HCT116 (cell line): ENCODE measurements around the gene ERFE. TPM values are rescaled to one million over a fixed set of nuclear protein-coding genes. Genes with fewer than 3 reads are reported as not detected.

Source experiments
- ATAC-seq: fragments of 200-7000 bp; cut with Tn5 transposase; 2 replicates; pipeline ENCODE4 v1.9.1; 2020; ENCODE audit warnings: mild to moderate bottlenecking, moderate library complexity
- BruUV-seq: library from RNA; stranded (reverse); fragments of 400-500 nt; replicated peaks from 2 replicates; lab custom pipeline; 2021; lab: Mats Ljungman, UMichigan
- CTCF ChIA-PET: fragments of 300-600 bp; sonication (Branson Sonifier 250); formaldehyde crosslinking; loops from one replicate; lab custom pipeline; 2021; ENCODE audit warnings: antibody characterized with exemption; lab: Charles Lee
- POLR2A ChIA-PET: fragments of 300-600, 350-600 bp; sonication (Branson Sonifier 250); formaldehyde crosslinking; loops from one replicate; lab custom pipeline; 2021; ENCODE audit warnings: antibody characterized with exemption; lab: Charles Lee
- RAD21 ChIA-PET, 2 experiments: fragments of 300-600 bp; sonication (Branson Sonifier 250); formaldehyde crosslinking; loops; one replicate each; lab custom pipeline; 2023; ENCODE audit warnings: low total read pairs in 2 of 2; ENCODE audit not compliant: uncharacterized antibody in 2 of 2, unreplicated experiment in 2 of 2, low non-redundant PET in 1 of 2; lab: Charles Lee
- DNase-seq: peaks from one replicate; pipeline ENCODE4 v3.0.0-alpha.2; 2010; ENCODE audit warnings: low read depth, low spot score
- H2AFZ ChIP-seq: fragments of 200-600 bp; shearing (Covaris generic), sonication (generic); 2 replicates; pipeline ENCODE4 v1.6.1; 2017; ENCODE audit warnings: low read depth, mixed run types, mixed read lengths, antibody characterized with exemption, low read length; ENCODE audit not compliant: poor library complexity, severe bottlenecking
- H3K27ac ChIP-seq: 2 replicates; pipeline ENCODE4 v1.5.1; 2012; ENCODE audit warnings: low read depth, low read length
- H3K27me3 ChIP-seq: fragments of 200-600 bp; sonication (generic); 2 replicates; pipeline ENCODE4 v1.6.1; 2016; ENCODE audit warnings: mixed run types, low read length, mixed read lengths; ENCODE audit not compliant: insufficient read depth
- H3K36me3 ChIP-seq, 2 experiments: fragments of 200-500 bp in 1 of 2; fragments of 200-600 bp in 1 of 2; sonication (Bioruptor generic) in 1 of 2; sonication (generic) in 1 of 2; 2 replicates each; pipeline versions ENCODE4 v1.5.1 to v1.6.1; 2014 to 2016; ENCODE audit warnings: low read length in 2 of 2, inconsistent platforms in 1 of 2, mixed read lengths in 1 of 2, mixed run types in 1 of 2; ENCODE audit not compliant: insufficient read depth in 2 of 2, control insufficient read depth in 1 of 2
- H3K4me1 ChIP-seq, 2 experiments: fragments of 200-600 bp in 1 of 2; sonication (generic) in 1 of 2; 2 replicates each; pipeline versions ENCODE4 v1.5.1 to v1.6.1; 2012 to 2017; ENCODE audit warnings: low read length in 2 of 2, inconsistent platforms in 1 of 2, mild to moderate bottlenecking in 1 of 2, mixed read lengths in 1 of 2, mixed run types in 1 of 2, moderate library complexity in 1 of 2; ENCODE audit not compliant: insufficient read depth in 2 of 2, control insufficient read depth in 1 of 2
- H3K4me2 ChIP-seq: fragments of 200-600 bp; sonication (generic); 2 replicates; pipeline ENCODE4 v1.6.1; 2017; ENCODE audit warnings: mixed run types, low read length, mixed read lengths
- H3K4me3 ChIP-seq, 2 experiments: fragments of 200-600 bp in 1 of 2; sonication (generic) in 1 of 2; replicated peaks in 1 of 2; 2 replicates each; pipeline ENCODE4 v1.5.1; 2011 to 2016; ENCODE audit warnings: low read length in 2 of 2, control low read depth in 1 of 2, low read depth in 1 of 2, mild to moderate bottlenecking in 1 of 2, mixed read lengths in 1 of 2, mixed run types in 1 of 2
- H3K79me2 ChIP-seq: fragments of 200-600 bp; sonication (generic); 2 replicates; pipeline ENCODE4 v1.6.1; 2017; ENCODE audit warnings: mild to moderate bottlenecking, mixed run types, low read length, moderate library complexity, mixed read lengths; ENCODE audit not compliant: insufficient read depth
- H3K9ac ChIP-seq: fragments of 200-600 bp; sonication (generic); 2 replicates; pipeline ENCODE4 v1.6.1; 2016; ENCODE audit warnings: low read length, mixed read lengths
- H3K9me2 ChIP-seq: fragments of 200-600 bp; sonication (generic), shearing (Covaris generic); 2 replicates; pipeline ENCODE4 v1.6.1; 2017; ENCODE audit warnings: mixed run types, mild to moderate bottlenecking, moderate library complexity; ENCODE audit not compliant: insufficient read depth
- H3K9me3 ChIP-seq, 2 experiments: fragments of 200-500 bp in 1 of 2; fragments of 200-600 bp in 1 of 2; sonication (Bioruptor generic) in 1 of 2; sonication (generic) in 1 of 2; 2 replicates each; pipeline ENCODE4 v1.6.1; 2014 to 2017; ENCODE audit warnings: low read length in 2 of 2, mixed read lengths in 2 of 2, inconsistent platforms in 1 of 2, low read depth in 1 of 2, mild to moderate bottlenecking in 1 of 2, mixed run types in 1 of 2, moderate library complexity in 1 of 2; ENCODE audit not compliant: control insufficient read depth in 1 of 2, insufficient read depth in 1 of 2
- H4K20me1 ChIP-seq: fragments of 200-600 bp; sonication (generic), shearing (Covaris generic); 2 replicates; pipeline ENCODE4 v1.6.1; 2017; ENCODE audit warnings: mixed run types, mild to moderate bottlenecking, moderate library complexity; ENCODE audit not compliant: insufficient read depth
- ATF3 ChIP-seq: IDR thresholded peaks from 2 replicates; pipeline ENCODE4 v1.6.1; 2012
- CBX3 ChIP-seq: IDR thresholded peaks from 2 replicates; pipeline ENCODE4 v1.6.1; 2012; ENCODE audit warnings: low read depth
- CEBPB ChIP-seq: IDR thresholded peaks from 2 replicates; pipeline ENCODE4 v1.6.1; 2012; ENCODE audit warnings: low read depth
- CTCF ChIP-seq, 3 experiments: fragments of 200-600 bp in 1 of 3; sonication (generic) in 1 of 3; IDR thresholded peaks in 2 of 3; conservative IDR thresholded peaks in 1 of 3; 2 replicates each; pipeline ENCODE4 v1.5.1; 2012 to 2017; ENCODE audit warnings: low read depth in 2 of 3, low read length in 2 of 3, antibody characterized with exemption in 1 of 3, borderline replicate concordance in 1 of 3, control low read depth in 1 of 3, mild to moderate bottlenecking in 1 of 3, mixed read lengths in 1 of 3, mixed run types in 1 of 3, moderate library complexity in 1 of 3; ENCODE audit not compliant: insufficient read depth in 1 of 3
- EGR1 ChIP-seq: IDR thresholded peaks from 2 replicates; pipeline ENCODE4 v1.6.1; 2012; ENCODE audit warnings: low read depth
- ELF1 ChIP-seq: IDR thresholded peaks from 2 replicates; pipeline ENCODE4 v1.6.1; 2012; ENCODE audit warnings: low read depth, borderline replicate concordance
- EZH2 ChIP-seq: fragments of 200-600 bp; sonication (generic); IDR thresholded peaks from 2 replicates; pipeline ENCODE4 v1.6.1; 2017; ENCODE audit warnings: antibody characterized with exemption, mixed run types
- EZH2phosphoT487 ChIP-seq: fragments of 200-600 bp; IDR thresholded peaks from 2 replicates; pipeline ENCODE4 v1.6.1; 2018; ENCODE audit warnings: antibody characterized with exemption, borderline replicate concordance
- FOSL1 ChIP-seq: IDR thresholded peaks from 2 replicates; pipeline ENCODE4 v1.6.1; 2012; ENCODE audit warnings: low read depth
- JUND ChIP-seq: IDR thresholded peaks from 2 replicates; pipeline ENCODE4 v1.6.1; 2012
- MAX ChIP-seq: IDR thresholded peaks from 2 replicates; pipeline ENCODE4 v1.6.1; 2012
- POLR2A ChIP-seq: IDR thresholded peaks from 2 replicates; pipeline ENCODE4 v1.7.0; 2011; ENCODE audit warnings: borderline replicate concordance; ENCODE audit not compliant: insufficient read depth, insufficient read length; ENCODE audit errors: extremely low read depth
- RAD21 ChIP-seq: IDR thresholded peaks from 2 replicates; pipeline ENCODE4 v1.6.1; 2012; ENCODE audit warnings: low read depth, mild to moderate bottlenecking
- REST ChIP-seq: IDR thresholded peaks from 2 replicates; pipeline ENCODE4 v1.6.1; 2012; ENCODE audit warnings: low read depth
- SP1 ChIP-seq: IDR thresholded peaks from 2 replicates; pipeline ENCODE4 v1.6.1; 2012; ENCODE audit warnings: low read depth
- SRF ChIP-seq: IDR thresholded peaks from 2 replicates; pipeline ENCODE4 v1.6.1; 2012; ENCODE audit warnings: low read depth
- TCF7L2 ChIP-seq: IDR thresholded peaks from 2 replicates; pipeline ENCODE4 v1.7.0; 2011; ENCODE audit warnings: borderline replicate concordance, inconsistent platforms; ENCODE audit not compliant: insufficient read depth, insufficient read length; ENCODE audit errors: extremely low read depth
- YY1 ChIP-seq: IDR thresholded peaks from 2 replicates; pipeline ENCODE4 v1.6.1; 2011; ENCODE audit warnings: low read length, low read depth, moderate library complexity, mild to moderate bottlenecking; ENCODE audit not compliant: insufficient replicate concordance; ENCODE audit errors: extremely low read depth
- ZNF274 ChIP-seq: fragments of 200-500 bp; sonication (Bioruptor generic); IDR thresholded peaks from 2 replicates; pipeline ENCODE4 v1.6.1; 2014; ENCODE audit warnings: mild to moderate bottlenecking, low read depth, low read length, inconsistent platforms
- intact Hi-C: fragments of 100-400 bp; cut with micrococcal nuclease; formaldehyde crosslinking; loops from 2 replicates; pipeline ENCODE4 v1.10.0; 2022
- total RNA-seq: library from RNA; stranded (reverse); gene quantifications from one replicate; pipeline ENCODE4 v1.2.1, GENCODE V29; 2021; ENCODE audit not compliant: unreplicated experiment

The ERFE gene
- total RNA-seq, 1 experiment from 2014 or later: 17.3 TPM

GRCh38 chr2:238171575-238172187 is 12.9 kb downstream of the ERFE start:
- H3K4me3 ChIP-seq: no peak overlapping the region
- H3K9me2 ChIP-seq: no peaks in the 10 kb centered on the region
- CTCF ChIA-PET: no interaction called here
- no peak overlapping the region for H2AFZ ChIP-seq
- ATAC-seq (no peak), DNase-seq (no peak)
- H4K20me1 ChIP-seq: 0 out of 2 replicates have a peak, but pooled peaks cover 9% of the 10 kb centered on the region
- H3K27ac ChIP-seq: no peak overlapping the region
- H3K27me3 ChIP-seq: no peaks in the 10 kb centered on the region
- POLR2A ChIA-PET: no interaction called here
- no TSS peak for BruUV-seq
- RAD21 ChIA-PET: no interaction called here
- H3K4me1 ChIP-seq: 0 out of 4 replicates have a peak, but pooled peaks cover 0 to 2% of the 10 kb centered on the region in 2 experiments
- intact Hi-C loops: no loop called here
- H3K9me3 ChIP-seq: no peaks in the 10 kb centered on the region
- no peak for TF ChIP-seq RAD21
- TF ChIP-seq POLR2A: no peak
- TF ChIP-seq SP1: no peak
- no peak for TF ChIP-seq TCF7L2
- TF ChIP-seq JUND: no peak
- no peak for TF ChIP-seq FOSL1
- TF ChIP-seq ELF1: no peak
- no peak for TF ChIP-seq MAX
- no peak for TF ChIP-seq ATF3
- no peak for TF ChIP-seq EZH2
- TF ChIP-seq YY1: no peak
- no peak for TF ChIP-seq ZNF274
- no peak for TF ChIP-seq EZH2phosphoT487
- TF ChIP-seq REST: no peak
- TF ChIP-seq EGR1: no peak
- no peak for TF ChIP-seq SRF
- TF ChIP-seq CTCF (IDR thresholded peaks at IDR 0.05 in 2 of 3, conservative IDR thresholded peaks at IDR 0.05 in 1 of 3; ENCODE audit: borderline replicate concordance in 1 of 3, insufficient read depth in 1 of 3, low read depth in 2 of 3, low read length in 2 of 3): no peak
- TF ChIP-seq CBX3: no peak
- TF ChIP-seq CEBPB: no peak
- no peaks in the 10 kb centered on the region for H3K79me2 ChIP-seq
- H3K4me2 ChIP-seq: no peak overlapping the region
- no peak overlapping the region for H3K9ac ChIP-seq
- H3K36me3 ChIP-seq: peaks cover 7 to 36% of the 10 kb centered on the region in 2 experiments; a peak in 3 of 4 replicates
